ENCODE data around the gene PCDHGB2. TPM values are rescaled to one million over a fixed set of nuclear protein-coding genes. Genes with fewer than 3 reads are reported as not detected.

PCDHGB2 gene
- total and polyA plus RNA-seq, 4 donors: 6.3 to 14.0 (median 7.8) TPM

DNA sequence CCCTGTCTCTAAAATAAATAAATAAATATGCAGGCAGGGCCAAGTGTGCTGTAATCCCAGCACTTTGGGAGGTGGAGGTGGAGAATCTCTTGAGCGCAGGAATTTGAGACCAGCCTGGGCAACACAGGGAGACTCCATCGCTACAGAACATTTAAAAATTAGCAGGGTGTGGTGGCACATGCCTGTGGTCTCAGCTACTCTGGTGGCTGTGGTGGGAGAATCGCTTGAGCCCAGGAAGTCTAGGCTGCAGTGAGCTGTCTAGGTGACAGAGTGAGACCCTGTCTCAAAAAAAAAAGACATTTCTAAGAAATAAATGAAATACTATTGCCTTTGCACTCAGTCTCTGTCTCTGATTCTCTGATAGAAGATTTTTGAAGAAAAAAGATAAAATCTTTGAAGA lies 51.8 kb downstream of the PCDHGB2 start:
- Histone ChIP-seq H3K4me3 (ENCODE audit: low read depth, low read length) (no peak overlapping the region), H3K27me3 (ENCODE audit: control insufficient read depth, insufficient read depth, low read length) (peaks cover 2% of the 10 kb centered on the region), H3K36me3 (ENCODE audit: control insufficient read depth, insufficient read depth, low read length) (peaks cover 21% of the 10 kb centered on the region), H3K9me3 (ENCODE audit: control insufficient read depth, insufficient read depth, low read length) (peaks cover 60% of the 10 kb centered on the region), H3K27ac (ENCODE audit: low read depth, low read length) (no peak overlapping the region), H3K4me1 (ENCODE audit: control insufficient read depth, insufficient read depth, low read length) (peaks cover 18% of the 10 kb centered on the region)
- DNase-seq (ENCODE audit: low read depth in 4 of 6, low spot score in 6 of 6): no peak
- WGBS (ENCODE audit: insufficient coverage): 54% methylated on average over 2 of the region's 3 CpGs

Other genes starting within 250 kb of the PCDHGB2 start
Only the 30 nearest of the 36 such genes appear.
- 1 to 10 TPM; 2.9 to 3.5 TPM for gene PCDHB9, start 172.8 kb upstream of the PCDHGB2 start, total RNA-seq
- 1 to 10 TPM; 7.0 to 8.5 TPM for gene PCDHB9, start 172.8 kb upstream of the PCDHGB2 start, polyA plus RNA-seq (ENCODE audit: insufficient read length in 2 of 2)
- gene PCDHB10, start 167.6 kb upstream of the PCDHGB2 start, total RNA-seq: 1 to 10 TPM; 5.9 to 9.3 TPM
- gene PCDHB10, start 167.6 kb upstream of the PCDHGB2 start, polyA plus RNA-seq (ENCODE audit: insufficient read length in 2 of 2): 10 to 100 TPM; 11.6 to 15.8 TPM
- 1 to 10 TPM; 7.6 to 9.7 TPM for gene PCDHB11, start 160.4 kb upstream of the PCDHGB2 start, total RNA-seq
- gene PCDHB11, start 160.4 kb upstream of the PCDHGB2 start, polyA plus RNA-seq (ENCODE audit: insufficient read length in 2 of 2): 1 to 10 TPM; 3.8 to 3.9 TPM
- gene PCDHB12, start 151.3 kb upstream of the PCDHGB2 start, total RNA-seq: 10 to 100 TPM in 1 of 2 donors, 1 to 10 TPM in 1; 5.3 to 10.7 TPM
- gene PCDHB12, start 151.3 kb upstream of the PCDHGB2 start, polyA plus RNA-seq (ENCODE audit: insufficient read length in 2 of 2): 1 to 10 TPM; 3.3 to 4.9 TPM
- 1 to 10 TPM; 4.5 to 8.7 TPM for gene PCDHB13, start 146.1 kb upstream of the PCDHGB2 start, total RNA-seq
- gene PCDHB13, start 146.1 kb upstream of the PCDHGB2 start, polyA plus RNA-seq (ENCODE audit: insufficient read length in 2 of 2): 1 to 10 TPM; 3.8 to 5.0 TPM
- gene PCDHB14, start 136.7 kb upstream of the PCDHGB2 start, total RNA-seq: 10 to 100 TPM; 10.4 to 11.9 TPM
- gene PCDHB14, start 136.7 kb upstream of the PCDHGB2 start, polyA plus RNA-seq (ENCODE audit: insufficient read length in 2 of 2): 10 to 100 TPM; 15.4 to 17.4 TPM
- gene PCDHB15, start 114.6 kb upstream of the PCDHGB2 start, total RNA-seq: 10 to 100 TPM; 10.4 to 15.2 TPM
- 10 to 100 TPM; 12.3 to 21.1 TPM for gene PCDHB15, start 114.6 kb upstream of the PCDHGB2 start, polyA plus RNA-seq (ENCODE audit: insufficient read length in 2 of 2)
- gene SLC25A2, start 55.9 kb upstream of the PCDHGB2 start, total RNA-seq: under 1 TPM in 1 of 2 donors, not detected in 1; 0.39 TPM
- under 1 TPM in 1 of 2 donors, not detected in 1; 0.15 TPM for gene SLC25A2, start 55.9 kb upstream of the PCDHGB2 start, polyA plus RNA-seq (ENCODE audit: insufficient read length in 2 of 2)
- gene TAF7, start 39.2 kb upstream of the PCDHGB2 start, total RNA-seq: 100 to 1,000 TPM in 1 of 2 donors, 10 to 100 TPM in 1; 98.2 to 111 TPM
- 100 to 1,000 TPM in 1 of 2 donors, 10 to 100 TPM in 1; 90.1 to 101 TPM for gene TAF7, start 39.2 kb upstream of the PCDHGB2 start, polyA plus RNA-seq (ENCODE audit: insufficient read length in 2 of 2)
- gene PCDHGA1, start 29.5 kb upstream of the PCDHGB2 start, total RNA-seq: 1 to 10 TPM; 1.4 to 3.0 TPM
- gene PCDHGA1, start 29.5 kb upstream of the PCDHGB2 start, polyA plus RNA-seq (ENCODE audit: insufficient read length in 2 of 2): 1 to 10 TPM; 2.5 to 3.8 TPM
- gene PCDHGA2, start 21.2 kb upstream of the PCDHGB2 start, total RNA-seq: 10 to 100 TPM in 1 of 2 donors, 1 to 10 TPM in 1; 8.9 to 10.4 TPM
- 10 to 100 TPM; 14.0 to 17.7 TPM for gene PCDHGA2, start 21.2 kb upstream of the PCDHGB2 start, polyA plus RNA-seq (ENCODE audit: insufficient read length in 2 of 2)
- gene PCDHGA3, start 16.2 kb upstream of the PCDHGB2 start, total RNA-seq: 10 to 100 TPM in 1 of 2 donors, 1 to 10 TPM in 1; 9.2 to 10.5 TPM
- 10 to 100 TPM; 12.3 to 19.2 TPM for gene PCDHGA3, start 16.2 kb upstream of the PCDHGB2 start, polyA plus RNA-seq (ENCODE audit: insufficient read length in 2 of 2)
- gene PCDHGB1, start 9.9 kb upstream of the PCDHGB2 start, total RNA-seq: 1 to 10 TPM; 6.4 to 8.6 TPM
- gene PCDHGB1, start 9.9 kb upstream of the PCDHGB2 start, polyA plus RNA-seq (ENCODE audit: insufficient read length in 2 of 2): 1 to 10 TPM; 9.8 to 9.9 TPM
- 1 to 10 TPM; 7.5 to 8.2 TPM for gene PCDHGA4, start 5.0 kb upstream of the PCDHGB2 start, total RNA-seq
- gene PCDHGA4, start 5.0 kb upstream of the PCDHGB2 start, polyA plus RNA-seq (ENCODE audit: insufficient read length in 2 of 2): 1 to 10 TPM; 9.5 to 9.9 TPM
- 1 to 10 TPM; 7.9 to 8.8 TPM for gene PCDHGA5, start 4.2 kb downstream of the PCDHGB2 start, total RNA-seq
- gene PCDHGA5, start 4.2 kb downstream of the PCDHGB2 start, polyA plus RNA-seq (ENCODE audit: insufficient read length in 2 of 2): 10 to 100 TPM; 14.0 to 15.5 TPM
- gene PCDHGB3, start 10.2 kb downstream of the PCDHGB2 start, total RNA-seq: 1 to 10 TPM; 6.0 to 8.3 TPM
- 1 to 10 TPM; 7.1 to 8.4 TPM for gene PCDHGB3, start 10.2 kb downstream of the PCDHGB2 start, polyA plus RNA-seq (ENCODE audit: insufficient read length in 2 of 2)
- gene PCDHGA6, start 13.9 kb downstream of the PCDHGB2 start, total RNA-seq: 10 to 100 TPM in 1 of 2 donors, 1 to 10 TPM in 1; 8.5 to 12.3 TPM
- gene PCDHGA6, start 13.9 kb downstream of the PCDHGB2 start, polyA plus RNA-seq (ENCODE audit: insufficient read length in 2 of 2): 10 to 100 TPM; 18.4 to 19.2 TPM
- gene PCDHGA7, start 22.7 kb downstream of the PCDHGB2 start, total RNA-seq: 1 to 10 TPM; 6.1 to 6.6 TPM
- gene PCDHGA7, start 22.7 kb downstream of the PCDHGB2 start, polyA plus RNA-seq (ENCODE audit: insufficient read length in 2 of 2): 1 to 10 TPM; 5.2 to 6.7 TPM
- 10 to 100 TPM; 12.5 to 14.9 TPM for gene PCDHGB4, start 27.7 kb downstream of the PCDHGB2 start, total RNA-seq
- gene PCDHGB4, start 27.7 kb downstream of the PCDHGB2 start, polyA plus RNA-seq (ENCODE audit: insufficient read length in 2 of 2): 10 to 100 TPM; 10.3 to 16.0 TPM
- 1 to 10 TPM; 4.6 to 5.6 TPM for gene PCDHGA8, start 32.6 kb downstream of the PCDHGB2 start, total RNA-seq
- gene PCDHGA8, start 32.6 kb downstream of the PCDHGB2 start, polyA plus RNA-seq (ENCODE audit: insufficient read length in 2 of 2): 1 to 10 TPM; 1.9 to 2.1 TPM
- gene PCDHGB5, start 38.0 kb downstream of the PCDHGB2 start, total RNA-seq: 10 to 100 TPM; 17.5 to 21.5 TPM
- 10 to 100 TPM; 22.7 to 33.5 TPM for gene PCDHGB5, start 38.0 kb downstream of the PCDHGB2 start, polyA plus RNA-seq (ENCODE audit: insufficient read length in 2 of 2)
- gene PCDHGA9, start 42.8 kb downstream of the PCDHGB2 start, total RNA-seq: 10 to 100 TPM; 10.9 TPM
- 10 to 100 TPM; 19.2 to 21.4 TPM for gene PCDHGA9, start 42.8 kb downstream of the PCDHGB2 start, polyA plus RNA-seq (ENCODE audit: insufficient read length in 2 of 2)
- gene PCDHGB6, start 48.0 kb downstream of the PCDHGB2 start, total RNA-seq: 10 to 100 TPM in 1 of 2 donors, 1 to 10 TPM in 1; 10.0 to 10.6 TPM
- 10 to 100 TPM; 22.0 to 25.7 TPM for gene PCDHGB6, start 48.0 kb downstream of the PCDHGB2 start, polyA plus RNA-seq (ENCODE audit: insufficient read length in 2 of 2)
- gene PCDHGA10, start 53.0 kb downstream of the PCDHGB2 start, total RNA-seq: 10 to 100 TPM; 11.1 to 12.4 TPM
- gene PCDHGA10, start 53.0 kb downstream of the PCDHGB2 start, polyA plus RNA-seq (ENCODE audit: insufficient read length in 2 of 2): 10 to 100 TPM; 21.1 to 32.4 TPM
- gene PCDHGB7, start 57.7 kb downstream of the PCDHGB2 start, total RNA-seq: 10 to 100 TPM; 13.7 to 14.3 TPM
- 10 to 100 TPM; 35.8 to 47.2 TPM for gene PCDHGB7, start 57.7 kb downstream of the PCDHGB2 start, polyA plus RNA-seq (ENCODE audit: insufficient read length in 2 of 2)
- gene PCDHGA11, start 61.1 kb downstream of the PCDHGB2 start, total RNA-seq: 10 to 100 TPM in 1 of 2 donors, 1 to 10 TPM in 1; 8.0 to 15.0 TPM
- gene PCDHGA11, start 61.1 kb downstream of the PCDHGB2 start, polyA plus RNA-seq (ENCODE audit: insufficient read length in 2 of 2): 10 to 100 TPM; 14.9 to 16.1 TPM
- 10 to 100 TPM in 1 of 2 donors, 1 to 10 TPM in 1; 8.5 to 10.7 TPM for gene PCDHGA12, start 70.5 kb downstream of the PCDHGB2 start, total RNA-seq
- gene PCDHGA12, start 70.5 kb downstream of the PCDHGB2 start, polyA plus RNA-seq (ENCODE audit: insufficient read length in 2 of 2): 1 to 10 TPM; 8.1 to 8.3 TPM
- gene PCDHGC3, start 116.0 kb downstream of the PCDHGB2 start, total RNA-seq: 100 to 1,000 TPM; 114 to 205 TPM
- gene PCDHGC3, start 116.0 kb downstream of the PCDHGB2 start, polyA plus RNA-seq (ENCODE audit: insufficient read length in 2 of 2): 100 to 1,000 TPM; 603 to 678 TPM
- 10 to 100 TPM; 20.0 to 65.5 TPM for gene PCDHGC4, start 125.0 kb downstream of the PCDHGB2 start, total RNA-seq
- 10 to 100 TPM; 90.2 to 91.8 TPM for gene PCDHGC4, start 125.0 kb downstream of the PCDHGB2 start, polyA plus RNA-seq (ENCODE audit: insufficient read length in 2 of 2)
- 1 to 10 TPM; 4.0 to 5.9 TPM for gene PCDHGC5, start 129.1 kb downstream of the PCDHGB2 start, total RNA-seq
- 1 to 10 TPM; 5.4 to 6.5 TPM for gene PCDHGC5, start 129.1 kb downstream of the PCDHGB2 start, polyA plus RNA-seq (ENCODE audit: insufficient read length in 2 of 2)

Measured in spinal cord (tissue), 10 donors.